NCI-H187 (cell line): ENCODE results near the gene AHNAK.
"Not testable (repeated sequence)": the region's sequence is repeated elsewhere in the genome, so short reads cannot be mapped to it uniquely, and the experiment has no call there.

ENCODE experiments used
- DNase-seq, 2 experiments: peaks; one replicate each; lab custom pipeline; 2025; lab: John Stamatoyannopoulos, UW

The AHNAK gene

GRCh38 chr11:62553080-62553838, 6.7 kb upstream of the AHNAK start:
- no peak for DNase-seq

GRCh38 chr11:62552485-62553079, 6.0 kb upstream of the AHNAK start:
- no peak for DNase-seq

DNA sequence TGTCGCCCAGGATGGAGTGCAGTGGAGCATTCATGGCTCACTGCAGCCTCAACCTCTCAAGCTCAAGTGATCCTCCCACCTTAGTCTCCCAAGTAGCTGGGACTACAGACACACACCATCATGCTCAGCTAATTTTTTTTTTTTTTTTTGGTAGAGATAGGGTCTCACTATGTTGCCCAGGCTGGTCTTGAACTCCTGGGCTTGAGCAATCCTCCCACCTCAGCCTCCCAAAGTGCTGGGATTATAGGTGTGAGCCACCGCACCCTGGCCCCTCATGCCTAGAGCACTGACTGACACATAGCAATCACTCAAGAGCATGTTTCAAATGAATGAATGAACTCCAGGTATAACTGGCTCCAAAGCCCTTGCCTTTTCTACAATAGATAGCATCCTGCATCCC, 3.9 kb upstream of the AHNAK start:
- not testable (repeated sequence) for DNase-seq

GRCh38 chr11:62548545-62549335, 2.1 kb upstream of the AHNAK start:
- DNase-seq = no peak

- DNase-seq = no peak
Observed at GRCh38 chr11:62547691-62548281, 1.2 kb upstream of the AHNAK start.

DNA sequence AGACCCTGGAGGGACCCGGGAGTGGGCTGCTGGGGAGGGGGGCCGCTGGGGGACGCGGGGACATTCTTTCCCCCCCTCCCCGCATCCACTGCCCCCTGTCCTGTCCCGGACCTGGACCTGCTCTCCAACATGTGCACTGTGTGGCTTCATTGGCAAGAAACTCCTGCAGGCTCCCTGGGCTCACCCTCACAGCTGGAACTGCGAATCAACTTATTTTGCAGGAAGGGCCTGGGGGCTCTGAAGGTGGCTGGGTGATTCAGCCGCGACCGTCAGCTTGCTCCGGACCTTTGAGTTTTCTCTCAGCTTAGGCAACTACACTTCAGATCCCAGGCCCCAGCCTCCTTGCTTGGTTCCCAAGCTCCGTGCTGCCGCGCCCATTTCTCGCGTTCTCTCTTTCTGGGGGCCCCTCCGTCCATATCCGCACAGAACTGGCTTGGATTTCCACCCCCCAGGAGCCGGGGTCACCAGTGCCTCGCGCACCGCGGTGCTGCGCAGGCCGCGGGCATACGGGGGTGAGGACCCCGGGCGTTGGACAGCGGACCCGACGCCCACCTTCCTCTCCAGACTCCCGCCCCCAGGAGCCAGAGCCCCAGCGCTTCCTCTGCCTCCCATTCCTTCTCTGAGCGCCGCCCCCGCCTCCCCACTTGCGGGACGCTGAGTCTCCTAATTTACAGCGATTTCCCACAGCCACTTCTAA, 471 bp upstream of the AHNAK start:
- no peak for DNase-seq

DNA sequence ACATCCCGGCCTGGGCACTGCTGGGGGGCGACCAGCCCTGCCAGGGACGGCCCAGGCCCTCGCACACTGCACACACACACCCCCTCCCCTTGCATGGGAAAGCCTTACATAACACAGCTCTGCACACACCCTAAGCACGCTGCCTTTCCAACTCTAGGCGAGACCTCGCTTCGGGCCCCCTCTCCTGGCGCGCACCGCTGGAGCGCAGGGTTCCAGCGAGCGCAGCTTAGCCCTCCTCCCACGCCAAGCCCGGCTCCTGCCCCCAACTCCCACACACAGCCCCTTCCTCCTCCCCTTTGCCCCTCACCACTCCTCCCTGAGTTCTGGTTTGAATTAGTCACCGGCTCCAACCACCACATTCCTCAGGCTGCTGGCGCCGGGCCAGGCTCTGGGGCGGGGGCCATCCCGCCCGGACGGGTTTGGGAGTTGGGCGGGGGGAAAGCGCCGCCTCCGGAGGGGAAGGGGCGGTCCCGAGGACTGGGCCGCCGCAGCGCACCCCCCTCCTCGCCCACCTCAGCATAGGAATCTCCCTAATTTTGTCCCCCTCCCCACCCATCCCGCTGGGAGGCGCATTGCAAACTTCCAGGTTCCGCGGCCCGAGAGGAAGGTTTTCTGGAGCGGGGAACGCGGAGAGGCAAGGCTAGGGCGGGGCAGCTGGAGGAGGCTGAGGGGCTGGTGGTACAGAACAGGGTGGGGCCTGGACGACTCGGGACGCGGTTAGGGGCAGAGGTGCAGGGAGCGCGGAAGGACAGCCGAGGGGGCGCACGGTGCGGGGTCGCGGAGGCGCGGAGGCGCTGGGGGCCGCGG, 966 bp downstream of the AHNAK start:
- DNase-seq = no peak

DNA sequence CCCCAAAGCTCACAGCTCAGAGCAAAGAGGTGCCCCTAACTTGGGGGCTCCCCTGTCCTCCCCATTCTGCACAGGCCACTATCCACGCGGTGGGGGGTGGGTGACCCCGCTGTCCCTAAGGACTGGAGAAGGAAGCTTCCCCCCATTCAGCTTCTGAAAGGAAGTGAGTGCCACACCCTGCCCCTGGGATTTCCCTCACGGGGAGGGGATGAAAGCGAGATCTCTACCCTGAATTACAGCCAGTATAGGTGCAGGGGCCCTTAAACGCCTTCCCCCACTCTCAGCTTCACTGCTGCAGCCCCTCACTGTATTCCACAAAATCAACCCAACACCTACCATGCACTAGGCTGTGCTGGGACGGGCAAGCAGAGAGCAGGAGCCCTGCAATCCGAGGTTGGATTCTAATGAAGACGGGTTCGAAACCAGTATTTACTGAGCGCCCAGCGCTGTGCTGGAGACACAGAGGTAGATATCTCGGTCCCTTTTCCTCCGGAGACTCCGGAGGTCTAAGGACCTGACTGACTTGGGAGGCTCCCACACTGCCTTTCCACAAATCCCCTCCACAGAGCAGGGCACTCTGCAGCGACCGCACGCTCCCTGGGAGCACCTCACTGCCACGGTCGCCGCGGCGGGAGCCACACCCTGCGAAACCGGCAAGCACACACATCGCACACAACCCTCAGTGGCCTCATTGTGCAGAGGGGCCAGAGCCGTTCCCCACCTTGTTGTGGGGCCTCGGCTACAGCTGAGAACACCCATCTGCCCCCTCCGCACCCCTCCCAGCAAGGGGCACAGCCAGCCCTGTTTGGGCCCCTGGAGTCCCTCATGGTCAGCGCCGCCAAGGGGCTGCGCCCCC, 1.8 kb downstream of the AHNAK start:
- DNase-seq = no peak

- no peak for DNase-seq
Observed at GRCh38 chr11:62543680-62544444, 2.7 kb downstream of the AHNAK start.

- peak; percentile 32 to 57 for DNase-seq
Observed at GRCh38 chr11:62542750-62543567, 3.6 kb downstream of the AHNAK start.

DNA sequence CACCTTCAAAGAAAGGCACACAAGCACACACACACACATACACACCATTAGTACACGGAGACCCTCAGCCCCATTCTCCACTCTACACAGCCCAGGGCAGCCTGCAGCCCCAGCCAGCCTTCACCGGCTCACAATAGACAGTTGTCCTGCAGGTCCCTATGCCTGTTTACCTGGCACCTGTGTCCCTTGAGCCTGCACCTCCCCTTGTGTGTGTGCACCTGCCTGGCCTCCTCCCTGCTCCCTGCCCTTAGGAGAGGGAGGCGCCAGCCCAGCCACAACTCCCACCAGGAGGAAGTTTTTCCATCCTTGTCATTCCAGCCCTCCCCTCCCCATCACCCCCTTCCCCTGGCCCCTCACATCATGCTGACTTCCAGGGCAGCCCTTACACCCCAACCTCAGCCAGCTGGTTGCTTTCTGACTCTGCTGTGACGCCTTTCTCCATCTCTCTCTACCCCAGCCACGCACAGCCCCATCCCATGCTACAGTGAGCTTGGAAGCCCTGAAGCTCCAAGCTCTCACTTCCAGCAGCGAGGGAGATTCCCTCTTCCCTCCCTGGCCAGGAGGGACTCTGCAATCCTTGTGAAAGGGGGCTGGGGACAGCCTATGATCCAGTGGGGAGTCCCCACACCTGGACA, 4.4 kb downstream of the AHNAK start:
- peak; percentile 15 to 23 for DNase-seq

- DNase-seq = no peak
Observed at GRCh38 chr11:62540804-62541701, 5.6 kb downstream of the AHNAK start.

DNA sequence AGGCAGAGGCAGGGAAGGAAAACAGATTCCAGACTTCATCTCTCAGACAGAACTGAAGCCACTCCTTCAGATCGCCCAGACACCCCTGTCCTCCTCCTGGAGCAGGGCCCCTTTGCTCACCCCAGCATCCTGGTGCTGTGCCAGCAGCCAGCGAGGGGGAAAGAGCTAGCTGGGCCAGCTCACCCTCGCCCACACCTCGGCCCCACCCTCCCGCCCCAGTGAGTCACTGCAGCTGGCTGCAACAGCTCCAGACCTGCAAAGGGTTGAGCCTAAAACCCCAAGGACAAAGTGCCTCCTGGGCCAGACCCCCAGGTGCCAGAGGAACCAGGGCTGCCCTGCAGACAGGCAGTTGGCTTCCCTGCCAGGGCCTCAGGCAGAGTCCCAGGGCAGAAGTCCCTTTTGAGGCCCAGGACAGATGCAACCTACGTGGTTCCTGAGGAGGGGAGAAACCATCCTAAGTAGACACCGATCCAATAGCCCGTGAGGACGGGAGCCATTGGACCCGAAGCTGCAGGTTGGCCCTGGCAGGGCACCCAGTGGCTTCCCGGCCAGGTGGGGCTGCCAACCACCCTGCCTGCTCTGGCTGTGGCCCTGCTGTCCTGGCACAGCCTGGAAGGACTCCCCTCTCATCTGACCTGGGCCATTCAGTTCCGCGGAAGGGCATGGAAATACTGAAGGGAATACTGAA, 7.2 kb downstream of the AHNAK start:
- no peak for DNase-seq

DNA sequence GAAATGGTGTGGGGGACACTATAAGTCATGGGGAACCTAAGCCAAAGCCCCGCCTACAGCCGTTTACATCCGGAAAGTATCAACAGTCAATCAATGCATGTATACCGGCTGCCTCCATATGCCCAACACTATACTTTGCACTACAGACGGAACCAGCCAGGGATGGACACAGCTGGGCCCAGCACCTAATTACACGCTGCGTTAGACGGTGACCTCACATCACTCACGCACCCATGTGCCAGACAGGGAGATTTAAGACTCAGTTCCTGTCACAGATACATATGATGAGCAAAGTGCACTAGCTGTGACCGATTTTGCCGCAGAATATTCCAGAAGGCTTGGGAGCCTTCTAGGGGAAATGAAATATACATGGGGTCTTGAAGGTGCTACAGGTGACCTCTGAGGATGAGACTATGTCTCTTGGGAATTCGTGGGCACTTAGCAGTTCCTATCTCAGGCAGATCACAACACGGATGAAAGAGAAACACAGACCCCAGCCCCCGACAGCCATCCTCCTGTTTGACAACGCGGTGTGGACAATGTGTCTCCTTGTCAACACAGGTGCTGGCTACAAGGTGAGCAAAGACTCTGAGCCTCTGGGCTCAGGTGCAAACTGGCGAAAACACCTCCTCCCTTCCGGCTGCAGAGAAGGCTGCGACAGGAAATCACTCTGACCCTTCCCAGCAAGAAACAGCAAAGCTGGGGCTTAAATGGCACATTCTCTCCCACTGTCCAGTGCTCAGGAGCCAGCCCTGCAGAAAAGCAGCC, 8.0 kb downstream of the AHNAK start:
- DNase-seq = no peak

DNA sequence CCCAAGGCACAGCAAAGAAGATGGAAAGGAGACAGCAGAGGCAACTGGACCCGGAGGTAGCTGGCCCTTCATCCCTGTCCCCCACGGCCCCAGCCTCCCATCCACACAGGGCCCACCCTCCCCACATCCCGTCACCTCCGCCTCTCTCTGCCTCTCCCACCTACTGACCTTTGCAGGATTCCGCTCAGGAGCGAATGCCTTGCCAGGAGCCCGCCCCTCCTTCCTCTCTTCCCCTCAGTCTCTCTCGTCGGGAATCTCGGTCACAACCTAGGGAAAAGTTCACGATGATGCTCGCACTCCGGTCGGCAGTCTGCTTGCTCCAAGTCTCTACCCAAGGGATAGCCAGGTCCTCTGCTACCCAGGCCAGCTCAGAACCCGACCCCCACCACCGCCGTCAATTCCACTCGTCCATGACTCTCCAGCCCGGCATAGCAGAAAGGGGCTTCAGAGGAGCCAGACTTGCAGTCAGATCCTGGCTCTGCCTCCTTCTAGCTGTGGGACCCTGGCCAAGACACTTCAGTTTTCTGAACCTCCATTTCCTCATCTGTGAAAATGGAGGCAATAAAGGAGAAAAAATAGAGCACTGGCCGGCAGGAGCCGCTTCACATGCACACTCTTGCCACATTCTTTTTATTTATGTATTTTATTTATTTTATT, 10.2 kb downstream of the AHNAK start:
- DNase-seq = no peak
